ENCODE data around the gene HEATR3.

GRCh38 chr16:50017553-50017952, 48.2 kb upstream of the HEATR3 start:
- no peak for TF ChIP-seq ZNF274 (IDR thresholded peaks at IDR 0.05; ENCODE audit: low read depth, low read length)
- no peak for TF ChIP-seq YY1 (IDR thresholded peaks at IDR 0.05; ENCODE audit: insufficient read depth, insufficient read length)
- TF ChIP-seq SUZ12 (IDR thresholded peaks at IDR 0.05; ENCODE audit: extremely low read depth, insufficient read depth, insufficient read length): no peak

Measured in NT2/D1 (cell line).